HCT116 (cell line): Measurements from ENCODE around the gene FGF14. TPM values are rescaled to one million over a fixed set of nuclear protein-coding genes. Genes with fewer than 3 reads are reported as not detected.

Experiments used
- ATAC-seq: fragments of 200-7000 bp; cut with Tn5 transposase; 2 replicates; pipeline ENCODE4 v1.9.1; 2020; ENCODE audit warnings: mild to moderate bottlenecking, moderate library complexity
- BruUV-seq: library from RNA; stranded (reverse); fragments of 400-500 nt; replicated peaks from 2 replicates; lab custom pipeline; 2021; lab: Mats Ljungman, UMichigan
- CTCF ChIA-PET: fragments of 300-600 bp; sonication (Branson Sonifier 250); formaldehyde crosslinking; loops from one replicate; lab custom pipeline; 2021; ENCODE audit warnings: antibody characterized with exemption; lab: Charles Lee
- POLR2A ChIA-PET: fragments of 300-600, 350-600 bp; sonication (Branson Sonifier 250); formaldehyde crosslinking; loops from one replicate; lab custom pipeline; 2021; ENCODE audit warnings: antibody characterized with exemption; lab: Charles Lee
- RAD21 ChIA-PET, 2 experiments: fragments of 300-600 bp; sonication (Branson Sonifier 250); formaldehyde crosslinking; loops; one replicate each; lab custom pipeline; 2023; ENCODE audit warnings: low total read pairs in 2 of 2; ENCODE audit not compliant: uncharacterized antibody in 2 of 2, unreplicated experiment in 2 of 2, low non-redundant PET in 1 of 2; lab: Charles Lee
- DNase-seq: peaks from one replicate; pipeline ENCODE4 v3.0.0-alpha.2; 2010; ENCODE audit warnings: low read depth, low spot score
- H2AFZ ChIP-seq: fragments of 200-600 bp; shearing (Covaris generic), sonication (generic); 2 replicates; pipeline ENCODE4 v1.6.1; 2017; ENCODE audit warnings: low read depth, mixed run types, mixed read lengths, antibody characterized with exemption, low read length; ENCODE audit not compliant: poor library complexity, severe bottlenecking
- H3K27ac ChIP-seq: 2 replicates; pipeline ENCODE4 v1.5.1; 2012; ENCODE audit warnings: low read depth, low read length
- H3K27me3 ChIP-seq: fragments of 200-600 bp; sonication (generic); 2 replicates; pipeline ENCODE4 v1.6.1; 2016; ENCODE audit warnings: mixed run types, low read length, mixed read lengths; ENCODE audit not compliant: insufficient read depth
- H3K36me3 ChIP-seq, 2 experiments: fragments of 200-500 bp in 1 of 2; fragments of 200-600 bp in 1 of 2; sonication (Bioruptor generic) in 1 of 2; sonication (generic) in 1 of 2; 2 replicates each; pipeline versions ENCODE4 v1.5.1 to v1.6.1; 2014 to 2016; ENCODE audit warnings: low read length in 2 of 2, inconsistent platforms in 1 of 2, mixed read lengths in 1 of 2, mixed run types in 1 of 2; ENCODE audit not compliant: insufficient read depth in 2 of 2, control insufficient read depth in 1 of 2
- H3K4me1 ChIP-seq, 2 experiments: fragments of 200-600 bp in 1 of 2; sonication (generic) in 1 of 2; 2 replicates each; pipeline versions ENCODE4 v1.5.1 to v1.6.1; 2012 to 2017; ENCODE audit warnings: low read length in 2 of 2, inconsistent platforms in 1 of 2, mild to moderate bottlenecking in 1 of 2, mixed read lengths in 1 of 2, mixed run types in 1 of 2, moderate library complexity in 1 of 2; ENCODE audit not compliant: insufficient read depth in 2 of 2, control insufficient read depth in 1 of 2
- H3K4me2 ChIP-seq: fragments of 200-600 bp; sonication (generic); 2 replicates; pipeline ENCODE4 v1.6.1; 2017; ENCODE audit warnings: mixed run types, low read length, mixed read lengths
- H3K4me3 ChIP-seq, 2 experiments: fragments of 200-600 bp in 1 of 2; sonication (generic) in 1 of 2; replicated peaks in 1 of 2; 2 replicates each; pipeline ENCODE4 v1.5.1; 2011 to 2016; ENCODE audit warnings: low read length in 2 of 2, control low read depth in 1 of 2, low read depth in 1 of 2, mild to moderate bottlenecking in 1 of 2, mixed read lengths in 1 of 2, mixed run types in 1 of 2
- H3K79me2 ChIP-seq: fragments of 200-600 bp; sonication (generic); 2 replicates; pipeline ENCODE4 v1.6.1; 2017; ENCODE audit warnings: mild to moderate bottlenecking, mixed run types, low read length, moderate library complexity, mixed read lengths; ENCODE audit not compliant: insufficient read depth
- H3K9ac ChIP-seq: fragments of 200-600 bp; sonication (generic); 2 replicates; pipeline ENCODE4 v1.6.1; 2016; ENCODE audit warnings: low read length, mixed read lengths
- H3K9me2 ChIP-seq: fragments of 200-600 bp; sonication (generic), shearing (Covaris generic); 2 replicates; pipeline ENCODE4 v1.6.1; 2017; ENCODE audit warnings: mixed run types, mild to moderate bottlenecking, moderate library complexity; ENCODE audit not compliant: insufficient read depth
- H3K9me3 ChIP-seq, 2 experiments: fragments of 200-500 bp in 1 of 2; fragments of 200-600 bp in 1 of 2; sonication (Bioruptor generic) in 1 of 2; sonication (generic) in 1 of 2; 2 replicates each; pipeline ENCODE4 v1.6.1; 2014 to 2017; ENCODE audit warnings: low read length in 2 of 2, mixed read lengths in 2 of 2, inconsistent platforms in 1 of 2, low read depth in 1 of 2, mild to moderate bottlenecking in 1 of 2, mixed run types in 1 of 2, moderate library complexity in 1 of 2; ENCODE audit not compliant: control insufficient read depth in 1 of 2, insufficient read depth in 1 of 2
- H4K20me1 ChIP-seq: fragments of 200-600 bp; sonication (generic), shearing (Covaris generic); 2 replicates; pipeline ENCODE4 v1.6.1; 2017; ENCODE audit warnings: mixed run types, mild to moderate bottlenecking, moderate library complexity; ENCODE audit not compliant: insufficient read depth
- ATF3 ChIP-seq: IDR thresholded peaks from 2 replicates; pipeline ENCODE4 v1.6.1; 2012
- CBX3 ChIP-seq: IDR thresholded peaks from 2 replicates; pipeline ENCODE4 v1.6.1; 2012; ENCODE audit warnings: low read depth
- CTCF ChIP-seq, 3 experiments: fragments of 200-600 bp in 1 of 3; sonication (generic) in 1 of 3; IDR thresholded peaks in 2 of 3; conservative IDR thresholded peaks in 1 of 3; 2 replicates each; pipeline ENCODE4 v1.5.1; 2012 to 2017; ENCODE audit warnings: low read depth in 2 of 3, low read length in 2 of 3, antibody characterized with exemption in 1 of 3, borderline replicate concordance in 1 of 3, control low read depth in 1 of 3, mild to moderate bottlenecking in 1 of 3, mixed read lengths in 1 of 3, mixed run types in 1 of 3, moderate library complexity in 1 of 3; ENCODE audit not compliant: insufficient read depth in 1 of 3
- ELF1 ChIP-seq: IDR thresholded peaks from 2 replicates; pipeline ENCODE4 v1.6.1; 2012; ENCODE audit warnings: low read depth, borderline replicate concordance
- EZH2 ChIP-seq: fragments of 200-600 bp; sonication (generic); IDR thresholded peaks from 2 replicates; pipeline ENCODE4 v1.6.1; 2017; ENCODE audit warnings: antibody characterized with exemption, mixed run types
- EZH2phosphoT487 ChIP-seq: fragments of 200-600 bp; IDR thresholded peaks from 2 replicates; pipeline ENCODE4 v1.6.1; 2018; ENCODE audit warnings: antibody characterized with exemption, borderline replicate concordance
- FOSL1 ChIP-seq: IDR thresholded peaks from 2 replicates; pipeline ENCODE4 v1.6.1; 2012; ENCODE audit warnings: low read depth
- JUND ChIP-seq: IDR thresholded peaks from 2 replicates; pipeline ENCODE4 v1.6.1; 2012
- MAX ChIP-seq: IDR thresholded peaks from 2 replicates; pipeline ENCODE4 v1.6.1; 2012
- POLR2A ChIP-seq: IDR thresholded peaks from 2 replicates; pipeline ENCODE4 v1.7.0; 2011; ENCODE audit warnings: borderline replicate concordance; ENCODE audit not compliant: insufficient read depth, insufficient read length; ENCODE audit errors: extremely low read depth
- POLR2AphosphoS5 ChIP-seq: IDR thresholded peaks from 2 replicates; pipeline ENCODE4 v1.6.1; 2011; ENCODE audit warnings: mild to moderate bottlenecking, low read depth, low read length, moderate library complexity
- RAD21 ChIP-seq: IDR thresholded peaks from 2 replicates; pipeline ENCODE4 v1.6.1; 2012; ENCODE audit warnings: low read depth, mild to moderate bottlenecking
- REST ChIP-seq: IDR thresholded peaks from 2 replicates; pipeline ENCODE4 v1.6.1; 2012; ENCODE audit warnings: low read depth
- SIN3A ChIP-seq: IDR thresholded peaks from 2 replicates; pipeline ENCODE4 v1.6.1; 2012; ENCODE audit warnings: low read depth
- TCF7L2 ChIP-seq: IDR thresholded peaks from 2 replicates; pipeline ENCODE4 v1.7.0; 2011; ENCODE audit warnings: borderline replicate concordance, inconsistent platforms; ENCODE audit not compliant: insufficient read depth, insufficient read length; ENCODE audit errors: extremely low read depth
- YY1 ChIP-seq: IDR thresholded peaks from 2 replicates; pipeline ENCODE4 v1.6.1; 2011; ENCODE audit warnings: low read length, low read depth, moderate library complexity, mild to moderate bottlenecking; ENCODE audit not compliant: insufficient replicate concordance; ENCODE audit errors: extremely low read depth
- ZFX ChIP-seq: fragments of 450-650 bp; IDR thresholded peaks from 2 replicates; pipeline ENCODE4 v1.6.1; 2017
- ZNF274 ChIP-seq: fragments of 200-500 bp; sonication (Bioruptor generic); IDR thresholded peaks from 2 replicates; pipeline ENCODE4 v1.6.1; 2014; ENCODE audit warnings: mild to moderate bottlenecking, low read depth, low read length, inconsistent platforms
- intact Hi-C: fragments of 100-400 bp; cut with micrococcal nuclease; formaldehyde crosslinking; loops from 2 replicates; pipeline ENCODE4 v1.10.0; 2022
- total RNA-seq: library from RNA; stranded (reverse); gene quantifications from one replicate; pipeline ENCODE4 v1.2.1, GENCODE V29; 2021; ENCODE audit not compliant: unreplicated experiment
- TF ChIP-seq, protein P1 (sequence below): IDR thresholded peaks from 2 replicates; pipeline ENCODE4 v1.6.1; 2011; ENCODE audit warnings: mild to moderate bottlenecking, low read length, moderate library complexity; ENCODE audit not compliant: insufficient replicate concordance; ENCODE audit errors: extremely low read depth

Gene FGF14
- total RNA-seq, 1 experiment from 2014 or later: not detected

DNA sequence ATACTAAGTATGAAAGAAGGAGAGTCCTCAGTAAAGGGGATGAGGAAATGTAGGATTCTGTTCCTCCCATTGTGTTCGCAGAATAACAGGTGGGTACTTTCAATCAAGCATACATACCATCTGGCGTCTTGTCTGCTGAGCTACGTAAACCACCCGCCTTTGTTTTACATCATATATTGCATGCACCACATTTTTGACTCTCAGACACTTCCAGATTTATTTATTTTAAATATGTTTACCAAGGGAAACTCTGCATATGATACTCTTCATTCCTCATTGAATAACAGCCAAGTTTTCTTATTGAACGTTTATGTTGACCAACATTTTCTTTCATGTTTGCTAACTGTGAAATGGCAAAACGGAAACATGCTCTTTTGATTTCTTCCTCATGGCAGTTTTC, 174.1 kb downstream of the FGF14 start:
- H3K9me3 ChIP-seq: peaks cover 3 to 4% of the 10 kb centered on the region in 2 experiments; a peak in 2 of 4 replicates
- H3K4me2 ChIP-seq: no peak overlapping the region
- intact Hi-C loops: no loop called here
- no peak overlapping the region for H2AFZ ChIP-seq
- no TSS peak for BruUV-seq
- POLR2A ChIA-PET: no interaction called here
- no peaks in the 10 kb centered on the region for H4K20me1 ChIP-seq
- no peaks in the 10 kb centered on the region for H3K27me3 ChIP-seq
- no peak overlapping the region for H3K4me3 ChIP-seq
- CTCF ChIA-PET: no interaction called here
- TF ChIP-seq RAD21 (no peak), EZH2phosphoT487 (no peak), ELF1 (no peak), POLR2A (no peak), MAX (no peak), TCF7L2 (no peak), REST (no peak), ZFX (no peak), CBX3 (no peak), CTCF (IDR thresholded peaks at IDR 0.05 in 2 of 3, conservative IDR thresholded peaks at IDR 0.05 in 1 of 3; ENCODE audit: borderline replicate concordance in 1 of 3, insufficient read depth in 1 of 3, low read depth in 2 of 3, low read length in 2 of 3) (no peak), SIN3A (no peak), FOSL1 (no peak), JUND (no peak), ATF3 (no peak), ZNF274 (no peak), EZH2 (no peak), YY1 (no peak), POLR2AphosphoS5 (no peak)
- TF ChIP-seq, protein P1, sequence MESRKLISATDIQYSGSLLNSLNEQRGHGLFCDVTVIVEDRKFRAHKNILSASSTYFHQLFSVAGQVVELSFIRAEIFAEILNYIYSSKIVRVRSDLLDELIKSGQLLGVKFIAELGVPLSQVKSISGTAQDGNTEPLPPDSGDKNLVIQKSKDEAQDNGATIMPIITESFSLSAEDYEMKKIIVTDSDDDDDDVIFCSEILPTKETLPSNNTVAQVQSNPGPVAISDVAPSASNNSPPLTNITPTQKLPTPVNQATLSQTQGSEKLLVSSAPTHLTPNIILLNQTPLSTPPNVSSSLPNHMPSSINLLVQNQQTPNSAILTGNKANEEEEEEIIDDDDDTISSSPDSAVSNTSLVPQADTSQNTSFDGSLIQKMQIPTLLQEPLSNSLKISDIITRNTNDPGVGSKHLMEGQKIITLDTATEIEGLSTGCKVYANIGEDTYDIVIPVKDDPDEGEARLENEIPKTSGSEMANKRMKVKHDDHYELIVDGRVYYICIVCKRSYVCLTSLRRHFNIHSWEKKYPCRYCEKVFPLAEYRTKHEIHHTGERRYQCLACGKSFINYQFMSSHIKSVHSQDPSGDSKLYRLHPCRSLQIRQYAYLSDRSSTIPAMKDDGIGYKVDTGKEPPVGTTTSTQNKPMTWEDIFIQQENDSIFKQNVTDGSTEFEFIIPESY: no peak
- H3K9ac ChIP-seq: no peak overlapping the region
- H3K4me1 ChIP-seq: no peaks in the 10 kb centered on the region
- RAD21 ChIA-PET: no interaction called here
- no peaks in the 10 kb centered on the region for H3K36me3 ChIP-seq
- H3K9me2 ChIP-seq: no peaks in the 10 kb centered on the region
- H3K79me2 ChIP-seq: no peaks in the 10 kb centered on the region
- no peak overlapping the region for H3K27ac ChIP-seq
- ATAC-seq (no peak), DNase-seq (no peak)
